NOMO-1 treated with DMSO at 0.1 percent for 48 hours (cell line): Measurements from ENCODE around the gene CFAP74.
"Not testable (repeated sequence)": the region's sequence is repeated elsewhere in the genome, so short reads cannot be mapped to it uniquely, and the experiment has no call there.

Experiments
- DNase-seq: peaks from one replicate; lab custom pipeline; 2025; ENCODE audit not compliant: unreplicated experiment; lab: John Stamatoyannopoulos, UW

Gene CFAP74

DNA sequence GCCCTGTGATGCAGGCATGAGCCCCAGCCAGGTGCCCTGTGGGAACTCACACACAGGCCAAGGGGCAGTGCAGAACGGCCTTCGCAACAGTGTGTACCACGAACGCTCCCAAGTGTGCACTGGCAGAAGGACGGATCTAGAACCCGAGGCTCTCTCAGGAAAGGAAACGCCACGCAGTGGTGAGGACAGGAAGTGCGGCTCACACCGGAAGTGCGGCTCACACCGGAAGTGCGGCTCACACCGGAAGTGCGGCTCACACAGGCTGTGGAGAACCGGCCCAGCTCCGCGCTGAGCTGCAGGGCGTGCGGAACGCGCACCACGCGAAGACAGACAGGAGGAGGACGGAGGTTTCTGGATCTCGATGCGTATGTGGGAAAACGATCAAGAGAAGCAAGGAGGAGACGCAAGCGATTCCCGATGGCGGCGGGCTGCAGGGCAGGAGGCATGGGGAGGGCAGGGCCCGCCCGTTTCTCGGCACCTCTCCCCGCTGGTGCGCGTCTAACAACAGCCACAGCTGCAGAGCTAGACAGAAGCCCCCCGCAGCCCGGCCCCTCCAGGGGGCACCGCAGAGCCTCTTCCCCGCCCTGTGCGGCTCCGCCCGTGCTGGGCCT, 48.6 kb downstream of the CFAP74 start:
- DNase-seq: peak; percentile 9

DNA sequence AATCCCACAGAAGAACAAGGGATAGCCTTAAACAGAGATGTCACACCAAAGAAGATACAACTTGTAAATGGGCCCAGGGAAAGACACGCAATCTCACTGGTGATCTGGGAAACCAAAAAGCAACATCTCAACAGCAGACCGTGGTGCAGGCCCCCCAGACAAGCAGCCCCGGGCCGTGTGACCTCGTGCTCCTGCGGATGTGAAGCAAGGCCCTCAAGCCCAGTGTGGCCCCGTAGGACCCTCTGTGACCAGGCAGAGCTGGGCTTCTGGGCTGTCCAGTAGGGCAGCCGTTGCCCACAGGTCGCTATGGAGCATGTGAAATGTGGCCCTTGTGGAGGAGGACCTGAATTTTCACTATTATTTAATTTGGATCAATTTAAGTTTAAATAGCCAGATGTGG, 49.6 kb downstream of the CFAP74 start:
- no peak for DNase-seq

DNA sequence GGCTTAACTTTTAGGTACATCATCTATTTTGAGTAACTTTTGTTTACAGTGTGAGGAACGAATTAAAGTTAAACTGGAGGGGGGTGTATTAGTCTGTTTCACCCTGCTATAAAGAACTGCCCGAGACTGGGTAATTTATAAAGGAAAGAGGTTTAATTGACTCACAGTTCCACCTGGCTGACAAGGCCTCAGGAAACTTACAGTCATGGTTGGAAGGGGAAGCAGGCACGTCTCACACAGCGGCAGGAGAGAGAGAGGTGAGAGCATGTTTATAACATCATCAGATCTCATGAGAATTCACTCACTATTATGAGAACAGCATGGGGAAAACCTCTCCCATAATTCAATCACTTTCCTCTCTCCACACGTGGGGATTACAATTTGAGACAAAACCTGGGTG, 52.6 kb downstream of the CFAP74 start:
- DNase-seq: no peak

DNA sequence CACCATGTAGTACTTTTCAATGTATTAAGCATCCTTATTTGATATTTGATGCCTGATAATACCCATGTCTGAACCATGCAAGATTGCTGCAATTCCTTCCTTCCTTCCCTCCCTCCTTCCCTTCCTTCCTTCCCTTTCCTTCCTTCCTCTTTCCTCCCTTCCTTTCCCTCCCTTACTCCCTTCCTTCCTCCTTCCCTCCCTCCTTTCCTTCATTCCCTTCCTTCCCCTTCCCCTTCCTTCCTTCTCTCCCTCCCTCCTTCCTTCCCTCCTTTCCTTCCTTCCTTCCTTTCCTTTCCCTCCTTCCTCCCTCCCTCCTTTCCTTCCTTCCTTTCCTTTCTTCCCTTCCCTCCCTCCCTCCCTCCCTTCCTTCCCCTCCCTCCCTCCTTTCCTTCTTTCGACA, 54.8 kb downstream of the CFAP74 start:
- no peak for DNase-seq

DNA sequence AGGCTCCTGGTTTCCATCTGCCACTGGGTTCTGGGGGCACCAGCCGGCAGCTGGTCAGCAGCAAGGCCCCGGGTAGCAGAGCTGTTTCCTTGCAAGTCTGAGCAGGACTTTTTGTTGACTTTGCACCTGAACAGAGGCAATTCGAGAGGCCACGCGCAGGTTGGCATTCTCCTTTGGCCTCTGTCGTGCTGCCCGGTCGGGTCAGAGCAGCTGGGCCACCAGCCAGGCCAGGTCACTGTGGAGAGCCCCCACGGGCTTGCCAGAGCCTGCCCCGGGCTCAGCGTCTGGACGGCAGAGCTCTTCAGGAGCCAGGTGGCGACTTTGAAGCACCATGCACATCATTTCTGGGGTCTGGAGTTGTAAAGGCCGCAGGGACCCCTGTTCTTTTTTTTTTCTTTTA, 56.1 kb downstream of the CFAP74 start:
- no peak for DNase-seq

DNA sequence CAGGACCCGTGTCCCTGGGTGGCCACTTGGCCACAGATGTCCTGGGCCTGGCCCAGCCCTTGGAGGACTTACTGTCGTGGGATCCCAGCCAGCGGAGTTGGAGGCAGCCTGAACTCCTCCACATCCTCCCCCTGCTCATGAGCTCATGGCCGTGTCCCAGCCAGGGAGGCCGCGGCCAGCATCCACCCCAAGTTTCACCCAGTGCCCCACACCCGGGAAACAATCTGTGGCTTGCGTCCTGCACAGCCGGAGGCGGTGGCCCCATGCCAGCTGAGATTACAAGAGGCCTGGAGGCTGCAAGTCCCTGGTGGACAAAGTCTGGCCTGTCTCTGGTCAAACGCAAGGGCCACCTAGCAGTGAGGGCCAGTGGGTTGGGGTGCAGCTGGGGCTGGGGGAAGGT, 57.0 kb downstream of the CFAP74 start:
- no peak for DNase-seq

DNA sequence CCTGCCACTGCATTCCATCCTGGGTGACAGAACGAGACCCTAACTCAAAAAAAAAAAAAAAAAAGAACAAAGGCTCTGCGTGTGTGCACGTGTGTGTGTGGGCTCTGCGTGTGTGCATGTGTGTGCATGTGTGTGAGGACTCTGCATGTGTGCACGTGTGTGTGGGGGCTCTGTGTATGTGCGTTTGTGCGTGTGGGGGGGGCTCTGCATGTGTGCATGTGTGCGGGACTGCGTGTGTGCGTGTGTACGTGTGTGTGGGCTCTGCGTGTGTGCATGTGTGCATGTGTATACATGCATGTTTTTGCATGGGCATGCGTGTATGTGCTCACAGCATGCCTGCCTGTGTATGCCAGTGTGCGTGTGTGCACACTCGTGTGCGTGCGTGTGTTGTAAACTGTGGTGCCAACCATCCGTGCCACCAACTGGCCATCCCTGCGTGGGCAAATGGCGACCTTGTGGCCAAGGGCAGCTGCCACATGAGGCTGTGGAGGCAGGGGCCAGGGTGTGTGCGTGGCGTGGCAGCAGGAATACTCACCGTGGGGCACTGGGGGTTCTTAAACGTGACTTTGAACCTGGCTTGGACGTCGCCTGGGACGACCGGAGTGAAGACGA, 57.7 kb downstream of the CFAP74 start:
- DNase-seq: no peak

DNA sequence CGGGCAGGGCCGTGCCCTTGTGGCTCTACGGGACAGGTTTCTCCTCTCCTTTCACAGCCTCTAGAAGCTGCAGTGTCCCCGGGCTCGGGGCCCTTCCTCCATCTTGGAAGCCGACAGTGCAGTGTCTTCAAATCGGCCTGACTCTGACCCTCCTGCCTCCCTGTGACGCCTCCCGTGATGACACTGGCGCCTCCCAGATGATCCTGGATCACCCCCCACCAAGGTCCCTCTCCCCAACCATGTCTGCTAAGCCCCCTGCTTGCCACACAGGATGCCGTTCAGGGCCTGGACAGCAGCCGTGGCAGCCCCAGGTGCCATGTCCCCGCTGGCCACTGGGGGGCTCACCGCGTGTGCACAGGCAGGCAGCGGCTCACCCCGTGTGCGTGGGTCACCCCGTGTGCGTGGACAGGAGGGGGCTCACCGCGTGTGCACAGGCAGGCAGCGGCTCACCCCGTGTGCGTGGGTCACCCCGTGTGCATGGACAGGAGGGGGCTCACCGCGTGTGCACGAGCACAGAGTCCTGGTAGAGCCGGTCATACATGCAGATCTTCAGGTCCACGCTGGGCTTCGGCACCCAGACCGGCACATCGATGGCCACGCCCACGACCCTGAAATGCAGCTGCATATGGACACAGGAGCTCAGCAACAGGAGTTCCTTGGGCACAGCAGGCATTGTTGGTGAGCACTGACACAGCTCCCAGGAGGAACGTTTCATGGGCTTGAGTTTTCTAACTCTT, 59.6 kb downstream of the CFAP74 start:
- peak; percentile 28 for DNase-seq

DNA sequence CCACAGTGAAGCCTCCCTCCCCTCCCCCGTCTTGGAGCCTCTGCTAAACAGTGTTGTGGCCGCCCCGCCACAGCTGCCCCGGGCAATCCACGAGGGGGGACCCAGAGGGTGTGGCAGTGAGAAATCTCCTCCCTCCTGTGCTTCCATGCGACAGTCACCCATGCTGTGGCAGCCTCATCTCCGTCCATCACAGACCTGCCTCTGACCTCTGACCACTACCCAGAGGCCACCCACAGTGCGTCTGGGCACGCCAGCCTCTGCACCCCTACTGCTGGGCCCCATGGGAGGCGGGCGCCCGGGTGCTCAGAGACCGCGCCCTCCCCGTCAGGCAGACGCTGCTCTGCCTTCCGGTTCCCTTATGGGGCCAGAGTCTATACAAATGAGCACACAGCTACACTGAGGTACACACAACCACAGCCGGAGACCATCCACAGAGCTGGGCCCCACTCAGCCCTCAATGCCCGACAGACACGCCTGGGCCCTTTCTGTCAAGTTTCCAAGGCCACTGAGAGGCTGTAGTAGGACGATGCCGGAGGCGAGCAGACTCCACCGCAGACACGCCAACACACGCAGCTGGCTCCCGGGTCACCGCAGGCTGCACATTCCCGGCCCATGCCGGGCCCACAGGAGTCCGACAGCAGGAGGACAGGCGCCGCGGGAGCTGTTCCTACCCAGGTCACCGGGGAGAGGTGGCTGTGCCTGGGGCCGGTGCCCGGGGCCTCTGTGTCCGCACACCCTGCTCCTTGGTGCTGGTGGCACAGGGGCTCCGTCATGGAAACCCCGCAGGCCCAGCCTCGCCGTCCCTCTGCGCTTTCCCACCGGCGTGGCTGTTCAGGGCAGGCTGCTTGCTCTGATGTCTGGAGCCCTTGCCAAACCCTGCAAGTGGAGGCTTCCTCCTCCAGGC, 60.6 kb downstream of the CFAP74 start:
- no peak for DNase-seq

DNA sequence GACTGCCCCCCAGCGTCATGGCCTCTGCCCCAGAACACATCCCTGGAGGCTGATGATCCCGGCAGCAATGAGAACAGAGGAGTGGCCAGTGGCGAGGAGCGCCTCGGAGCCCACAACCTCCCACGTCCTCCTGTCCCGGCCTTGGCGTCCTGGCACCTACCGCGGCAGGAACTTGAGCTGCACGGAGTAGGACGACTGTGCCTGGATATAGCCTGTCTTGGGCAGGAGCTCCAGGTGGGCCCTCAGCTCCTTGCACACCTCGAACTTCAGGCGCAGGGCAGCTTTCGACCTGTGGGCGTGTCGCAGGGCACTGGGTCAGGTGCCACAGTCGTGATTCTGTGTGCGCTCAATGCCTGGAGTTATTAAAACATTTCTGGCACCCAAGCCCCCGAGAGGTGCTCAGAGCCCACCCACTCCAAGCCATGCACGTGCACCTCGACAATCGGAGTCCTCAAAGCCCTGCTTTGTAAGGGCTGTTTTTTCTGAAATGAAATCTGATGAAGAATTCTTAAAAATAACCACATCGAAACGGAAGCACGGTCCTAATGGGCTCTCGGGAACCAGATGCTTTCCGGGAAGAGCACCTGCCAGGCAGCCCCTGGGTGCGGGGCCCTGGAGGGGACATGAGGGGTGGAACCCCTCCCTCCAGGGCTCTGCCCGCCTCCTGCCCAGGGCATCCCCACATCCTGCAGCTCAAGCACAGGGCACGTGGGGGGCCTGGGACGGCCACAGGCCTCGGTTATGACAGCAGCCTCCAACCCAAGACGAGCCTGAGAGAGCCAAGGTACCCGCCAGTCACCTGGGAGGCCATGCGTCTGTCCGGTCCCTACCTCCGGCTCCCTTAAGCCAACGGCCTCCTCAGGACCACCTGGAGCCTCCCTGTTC, 61.5 kb downstream of the CFAP74 start:
- no peak for DNase-seq

DNA sequence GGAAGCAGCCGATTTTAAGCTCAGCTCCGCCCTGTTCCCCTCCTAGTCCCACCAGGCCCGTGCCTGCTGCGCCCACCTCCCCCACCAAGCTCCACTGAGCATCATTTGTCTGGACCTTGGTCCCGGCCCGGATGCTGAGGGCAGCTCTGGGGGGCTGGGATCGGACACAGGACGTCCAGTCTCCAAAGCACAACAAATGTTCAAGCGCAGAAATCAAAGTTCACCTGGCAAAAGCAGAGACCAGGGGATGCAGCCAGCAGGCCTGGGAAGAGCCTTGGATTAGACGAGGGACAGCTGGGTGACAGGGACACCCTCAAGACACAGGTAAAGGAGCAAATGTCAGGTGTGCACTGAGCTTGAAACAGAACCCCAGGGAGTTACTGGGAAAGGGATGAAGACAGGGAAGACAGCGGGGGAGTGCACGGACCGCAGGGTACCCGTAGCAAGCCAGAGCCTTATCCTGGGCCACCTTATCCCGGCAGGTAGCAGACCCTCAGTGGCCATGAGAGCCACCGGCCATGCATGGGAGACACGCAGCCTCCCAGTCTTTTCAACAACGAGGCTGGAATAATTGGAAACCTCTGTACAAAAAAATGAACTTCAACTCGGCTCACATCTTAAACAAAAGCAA, 62.3 kb downstream of the CFAP74 start:
- DNase-seq: no peak

DNA sequence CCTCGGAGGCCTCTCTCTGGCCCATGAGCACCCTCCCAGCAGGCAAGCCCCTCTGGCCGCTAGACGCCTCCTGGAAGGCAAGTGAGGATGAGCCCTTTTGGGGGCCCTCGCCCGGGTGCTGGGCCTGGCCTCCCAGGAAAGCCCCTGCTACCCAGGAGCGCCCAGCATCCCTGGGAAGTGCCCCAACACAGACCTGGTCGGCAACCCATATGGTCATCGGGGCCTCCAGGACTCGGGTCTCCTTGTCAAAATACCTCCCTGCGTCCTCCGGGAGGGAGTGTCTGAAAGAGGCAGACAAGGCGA, 63.5 kb downstream of the CFAP74 start:
- no peak for DNase-seq

DNA sequence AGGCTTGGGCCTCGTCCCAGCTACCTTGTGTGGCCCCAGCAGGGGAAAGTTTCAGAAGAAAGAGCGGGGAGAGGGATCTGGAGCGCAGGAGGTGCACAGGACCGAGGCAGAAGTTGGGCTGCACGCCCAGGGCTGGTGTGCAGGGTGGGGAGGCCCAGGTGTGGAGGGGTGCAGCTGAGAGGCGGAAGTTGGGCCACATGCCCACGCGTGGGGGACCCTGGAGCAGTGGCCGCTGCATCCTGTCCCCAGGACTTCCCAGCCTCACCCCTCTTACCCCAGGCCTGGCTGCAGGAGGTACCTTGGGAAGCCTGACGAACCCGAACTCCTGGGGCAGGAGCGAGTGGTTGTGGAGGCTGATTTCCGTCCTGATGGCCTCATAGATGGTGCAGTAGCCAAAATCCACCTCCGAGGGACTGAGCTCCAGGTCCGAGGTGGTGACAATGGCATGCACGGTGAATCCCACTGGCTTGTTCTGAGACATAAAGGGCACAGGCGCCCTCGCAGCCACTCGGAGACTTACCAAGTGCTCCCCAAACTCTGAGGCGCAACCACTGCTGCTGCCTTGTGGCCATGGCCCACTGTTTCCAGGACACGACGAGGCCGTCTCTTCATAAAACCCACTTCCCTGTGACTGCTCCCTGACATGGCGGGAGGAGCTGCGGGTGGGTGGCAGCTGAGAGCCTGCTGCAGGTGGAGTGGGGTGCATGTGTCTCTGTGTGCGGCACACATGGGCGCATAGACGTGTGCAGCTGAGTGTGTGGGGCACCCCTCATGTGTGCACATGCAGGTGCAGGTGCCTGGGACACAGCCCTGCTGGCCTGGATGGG, 64.1 kb downstream of the CFAP74 start:
- no peak for DNase-seq

DNA sequence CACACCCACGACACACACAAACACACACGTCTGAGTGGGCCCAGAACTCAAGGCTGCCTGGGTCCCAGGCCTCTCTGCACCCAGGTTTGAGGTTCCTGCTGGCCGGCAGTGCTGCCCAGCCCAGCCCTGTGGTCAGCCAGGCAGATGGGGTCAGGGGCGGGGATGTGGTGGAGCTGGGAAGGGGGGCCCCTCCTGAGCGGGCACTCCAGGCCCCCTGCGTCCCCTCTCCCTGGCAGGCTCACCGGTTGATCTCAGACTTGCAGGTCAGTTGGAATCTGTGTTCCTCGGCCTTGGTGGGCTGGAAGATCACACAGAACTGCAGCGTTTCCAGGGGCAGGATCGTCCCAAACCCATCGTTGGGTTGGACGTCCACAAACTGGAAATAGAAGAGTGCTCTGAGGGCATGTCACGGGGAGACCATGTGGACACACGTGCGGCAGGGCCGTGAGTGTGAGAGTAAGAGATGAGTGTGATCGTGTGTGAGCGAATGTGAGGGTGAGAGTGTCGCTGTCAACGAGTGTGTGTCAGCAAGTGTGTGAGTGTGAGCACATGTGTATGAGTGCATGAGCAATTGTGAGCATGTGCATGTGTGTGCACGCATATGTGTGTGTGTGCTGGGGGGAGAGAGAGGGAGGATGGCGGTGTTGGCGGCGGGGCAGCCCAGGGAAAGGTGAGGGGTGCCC, 64.8 kb downstream of the CFAP74 start:
- DNase-seq: no peak

DNA sequence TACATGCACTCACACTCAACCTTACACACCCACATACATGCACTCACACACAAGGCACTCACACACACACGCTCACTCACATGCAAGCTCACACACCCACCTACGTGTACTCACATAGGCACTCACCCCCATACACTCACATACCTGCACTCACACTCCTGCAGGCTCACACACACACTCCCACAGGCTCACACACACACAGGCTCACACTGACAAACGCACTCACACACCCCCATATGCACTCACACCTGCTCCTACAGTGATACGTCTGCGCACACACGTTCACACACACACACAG, 65.4 kb downstream of the CFAP74 start:
- DNase-seq: no peak

DNA sequence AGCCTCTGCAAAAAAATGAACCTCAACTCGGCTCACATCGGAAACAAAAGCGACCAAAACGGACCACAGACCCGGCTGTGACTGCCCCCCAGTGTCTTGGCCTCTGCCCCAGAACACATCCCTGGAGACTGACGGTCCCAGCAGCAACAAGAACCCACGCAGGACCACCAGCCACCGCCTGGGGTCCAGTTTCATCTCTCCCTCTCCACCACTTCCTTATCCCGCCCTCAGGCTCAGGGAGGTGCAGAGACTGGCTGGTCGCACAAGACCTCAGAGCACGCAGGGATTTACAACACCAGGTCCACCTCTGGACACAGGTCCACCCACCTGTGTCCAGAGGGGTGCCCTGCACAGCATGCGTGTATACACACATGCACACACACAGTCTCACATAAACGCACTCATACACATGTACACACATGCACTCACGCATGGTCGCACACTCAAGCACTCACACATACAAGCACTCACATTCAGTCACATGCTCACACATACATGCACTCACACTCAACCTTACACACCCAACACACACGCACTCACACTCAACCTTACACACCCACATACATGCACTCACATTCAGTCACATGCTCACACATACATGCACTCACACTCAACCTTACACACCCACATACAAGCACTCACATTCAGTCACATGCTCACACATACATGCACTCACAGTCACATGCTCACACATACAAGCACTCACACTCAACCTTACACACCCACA, 65.9 kb downstream of the CFAP74 start:
- DNase-seq: no peak

DNA sequence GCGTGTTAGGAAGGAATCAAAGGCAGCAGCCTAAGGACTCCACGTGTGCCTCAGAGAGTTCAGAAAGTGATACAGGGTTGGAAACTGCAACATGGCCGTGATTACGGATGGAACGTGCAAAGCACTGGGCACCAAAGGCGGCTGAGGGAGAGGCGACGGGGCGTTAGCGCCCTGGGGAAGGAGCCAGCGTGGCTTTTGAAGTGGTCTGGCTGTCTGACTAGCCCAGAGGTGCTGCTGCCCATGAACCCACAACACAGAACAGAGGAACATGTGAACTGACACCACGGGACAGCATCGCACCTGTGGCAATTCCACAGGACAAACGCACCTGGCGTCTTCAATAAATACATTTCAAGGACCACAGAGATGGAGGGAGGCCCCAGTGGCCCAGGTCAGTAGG, 66.5 kb downstream of the CFAP74 start:
- DNase-seq: no peak

DNA sequence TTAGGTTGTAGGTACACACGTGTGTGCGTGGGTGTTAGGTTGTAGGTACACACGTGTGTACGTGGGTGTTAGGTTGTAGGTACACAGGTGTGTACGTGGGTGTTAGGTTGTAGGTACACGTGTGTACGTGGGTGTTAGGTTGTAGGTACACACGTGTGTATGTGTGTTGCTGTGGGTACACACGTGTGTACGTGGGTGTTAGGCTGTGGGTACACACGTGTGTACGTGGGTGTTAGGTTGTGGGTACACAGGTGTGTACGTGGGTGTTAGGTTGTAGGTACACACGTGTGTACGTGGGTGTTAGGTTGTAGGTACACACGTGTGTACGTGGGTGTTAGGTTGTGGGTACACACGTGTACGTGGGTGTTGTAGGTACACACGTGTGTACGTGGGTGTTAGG, 68.7 kb downstream of the CFAP74 start:
- not testable (repeated sequence) for DNase-seq
